Uterus (tissue), 4 donors: Measurements from ENCODE around the gene SMIM8. TPM values are rescaled to one million over a fixed set of nuclear protein-coding genes. Genes with fewer than 3 reads are reported as not detected.
"Not testable (repeated sequence)": the region's sequence is repeated elsewhere in the genome, so short reads cannot be mapped to it uniquely, and the experiment has no call there.

ENCODE experiments used
- DNase-seq, 2 donors: peaks; one replicate each; pipeline ENCODE4 v3.0.0-alpha.2; 2019 to 2020
- H3K27ac ChIP-seq, 2 donors: fragments of 200-600 bp; sonication (generic); 1 replicate in 1 of 2; 2 replicates in 1 of 2; pipeline ENCODE4 v1.5.1; 2016 to 2018
- H3K27me3 ChIP-seq, 2 donors: fragments of 200-600 bp; sonication (generic); one replicate each; pipeline ENCODE4 v1.5.1; 2018 to 2019; ENCODE audit warnings: control low read depth in 1 of 2
- H3K36me3 ChIP-seq, 2 donors: fragments of 200-600 bp; sonication (generic); one replicate each; pipeline ENCODE4 v1.5.1; 2019; ENCODE audit warnings: control low read depth in 1 of 2
- H3K4me1 ChIP-seq, 2 donors: fragments of 200-600 bp; sonication (generic); one replicate each; pipeline ENCODE4 v1.5.1; 2018 to 2019; ENCODE audit warnings: control low read depth in 1 of 2
- H3K4me3 ChIP-seq, 2 donors: fragments of 200-600 bp; sonication (generic); 1 replicate in 1 of 2; 2 replicates in 1 of 2; pipeline ENCODE4 v1.5.1; 2018 to 2019; ENCODE audit warnings: mild to moderate bottlenecking in 1 of 2
- H3K9me3 ChIP-seq, 2 donors: fragments of 200-600 bp; sonication (generic); one replicate each; pipeline ENCODE4 v1.5.1; 2019; ENCODE audit warnings: control low read depth in 1 of 2
- CTCF ChIP-seq, 4 experiments: fragments of 200-600 bp in 2 of 4; fragments of 450-650 bp in 2 of 4; sonication (generic) in 2 of 4; IDR thresholded peaks; one replicate each; pipeline ENCODE4 v1.5.1; 2016 to 2019; ENCODE audit warnings: antibody characterized with exemption in 4 of 4, mild to moderate bottlenecking in 2 of 4, moderate library complexity in 1 of 4
- POLR2A ChIP-seq, 2 donors: fragments of 450-650 bp; IDR thresholded peaks; one replicate each; pipeline ENCODE4 v1.6.1; 2016; ENCODE audit warnings: antibody characterized with exemption in 2 of 2, mild to moderate bottlenecking in 1 of 2, moderate library complexity in 1 of 2
- intact Hi-C: fragments of 100-400 bp; cut with DNase I; formaldehyde crosslinking; loops from one replicate; pipeline ENCODE4 v1.15.1; 2023; ENCODE audit warnings: low total_unique reads
- total RNA-seq, 4 donors: library from RNA; depleted of rRNA in 3 of 4; stranded (reverse); fragments of >200 nt in 3 of 4; gene quantifications; one replicate each; pipeline versions ENCODE4 v1.1.0 to v1.2.4, GENCODE V29; 2014 to 2023
- donor health status: DM: yes; HTN: yes; CAD: no.

SMIM8 gene
- total RNA-seq, 4 donors from 2014 or later = 3.6 to 37.3 (median 15.8) TPM

- TF ChIP-seq CTCF (IDR thresholded peaks at IDR 0.05) (no peak), POLR2A (IDR thresholded peaks at IDR 0.05) (no peak)
- Histone ChIP-seq H3K4me1 (no peaks in the 10 kb centered on the region), H3K4me3 (no peak overlapping the region), H3K27me3 (no peaks in the 10 kb centered on the region), H3K9me3 (no peaks in the 10 kb centered on the region), H3K36me3 (no peaks in the 10 kb centered on the region), H3K27ac (no peak overlapping the region)
- DNase-seq = no peak
- intact Hi-C loops = no loop called here
Measured at GRCh38 chr6:87291883-87292282, 30.5 kb upstream of the SMIM8 start.

GRCh38 chr6:87293526-87293925 lies 28.9 kb upstream of the SMIM8 start:
- Histone ChIP-seq H3K27ac (no peak overlapping the region), H3K36me3 (no peaks in the 10 kb centered on the region), H3K4me1 (no peaks in the 10 kb centered on the region), H3K4me3 (no peak overlapping the region), H3K9me3 (no peaks in the 10 kb centered on the region), H3K27me3 (no peaks in the 10 kb centered on the region)
- TF ChIP-seq CTCF (IDR thresholded peaks at IDR 0.05) (no peak), POLR2A (IDR thresholded peaks at IDR 0.05) (no peak)
- intact Hi-C loops = no loop called here
- no peak for DNase-seq

- no peaks in the 10 kb centered on the region for H3K36me3 ChIP-seq
- H3K9me3 ChIP-seq = no peaks in the 10 kb centered on the region
- no peak overlapping the region for H3K27ac ChIP-seq
- no peaks in the 10 kb centered on the region for H3K27me3 ChIP-seq
- DNase-seq = no peak
- no peaks in the 10 kb centered on the region for H3K4me1 ChIP-seq
- intact Hi-C loops = no loop called here
- no peak overlapping the region for H3K4me3 ChIP-seq
- TF ChIP-seq CTCF (IDR thresholded peaks at IDR 0.05) = no peak
- no peak for TF ChIP-seq POLR2A (IDR thresholded peaks at IDR 0.05)
Measured at GRCh38 chr6:87297119-87297518, 25.3 kb upstream of the SMIM8 start.

GRCh38 chr6:87301277-87301676 lies 21.1 kb upstream of the SMIM8 start:
- intact Hi-C loops, DNase-seq, H3K27me3 ChIP-seq, H3K27ac ChIP-seq, H3K9me3 ChIP-seq, H3K36me3 ChIP-seq, H3K4me3 ChIP-seq, H3K4me1 ChIP-seq: not testable (repeated sequence)

GRCh38 chr6:87308970-87309369 lies 13.4 kb upstream of the SMIM8 start:
- TF ChIP-seq POLR2A (IDR thresholded peaks at IDR 0.05) (no peak), CTCF (IDR thresholded peaks at IDR 0.05) (no peak)
- intact Hi-C loops = no loop called here
- H3K27ac ChIP-seq = no peak overlapping the region
- no peaks in the 10 kb centered on the region for H3K36me3 ChIP-seq
- no peaks in the 10 kb centered on the region for H3K9me3 ChIP-seq
- no peak overlapping the region for H3K4me3 ChIP-seq
- no peak for DNase-seq
- no peaks in the 10 kb centered on the region for H3K4me1 ChIP-seq
- H3K27me3 ChIP-seq = no peaks in the 10 kb centered on the region

- no peak overlapping the region for H3K4me3 ChIP-seq
- no peaks in the 10 kb centered on the region for H3K27me3 ChIP-seq
- H3K9me3 ChIP-seq = no peaks in the 10 kb centered on the region
- H3K36me3 ChIP-seq = no peaks in the 10 kb centered on the region
- H3K4me1 ChIP-seq = no peaks in the 10 kb centered on the region
- TF ChIP-seq POLR2A (IDR thresholded peaks at IDR 0.05) (no peak), CTCF (IDR thresholded peaks at IDR 0.05) (no peak)
- H3K27ac ChIP-seq = no peak overlapping the region
- no peak for DNase-seq
- intact Hi-C loops = no loop called here
Measured at GRCh38 chr6:87312860-87313259, 9.5 kb upstream of the SMIM8 start.
